MM.1S (cell line): Measurements from ENCODE around the gene ZBTB4.
A peak's percentile ranks its signal among the peaks of the same experiment; 100 is the strongest.

Experiments
- DNase-seq: peaks from one replicate; pipeline ENCODE4 v3.0.0-alpha.2; 2015
- H2AFZ ChIP-seq: fragments of 300-600 bp; sonication (generic); 2 replicates; pipeline ENCODE4 v1.6.0; 2016; ENCODE audit warnings: antibody characterized with exemption, low read length
- H3F3A ChIP-seq: fragments of 300-600 bp; sonication (generic); 2 replicates; pipeline ENCODE4 v1.6.1; 2016; ENCODE audit warnings: mild to moderate bottlenecking, antibody characterized with exemption, low read length, moderate library complexity, mixed read lengths; ENCODE audit not compliant: insufficient read depth
- H3K27ac ChIP-seq: fragments of 300-600 bp; sonication (generic); 2 replicates; pipeline ENCODE4 v1.5.1; 2016; ENCODE audit warnings: mild to moderate bottlenecking, low read length
- H3K27me3 ChIP-seq: fragments of 300-600 bp; sonication (generic); replicated peaks from 2 replicates; pipeline ENCODE4 v1.6.0; 2016; ENCODE audit warnings: low read length; ENCODE audit not compliant: insufficient read depth
- H3K36me3 ChIP-seq: fragments of 300-600 bp; sonication (generic); replicated peaks from 2 replicates; pipeline ENCODE4 v1.6.1; 2016; ENCODE audit warnings: mild to moderate bottlenecking, low read length, mixed read lengths; ENCODE audit not compliant: insufficient read depth
- H3K4me1 ChIP-seq: fragments of 300-600 bp; sonication (generic); 2 replicates; pipeline ENCODE4 v1.6.1; 2016; ENCODE audit warnings: low read length, mixed read lengths
- H3K4me2 ChIP-seq: fragments of 300-600 bp; sonication (generic); 2 replicates; pipeline ENCODE4 v1.6.0; 2016; ENCODE audit warnings: low read depth, low read length
- H3K4me3 ChIP-seq: fragments of 300-600 bp; sonication (generic); 2 replicates; pipeline ENCODE4 v1.5.1; 2016; ENCODE audit warnings: low read length, mixed read lengths
- H3K79me2 ChIP-seq: fragments of 300-600 bp; sonication (generic); 2 replicates; pipeline ENCODE4 v1.6.1; 2016; ENCODE audit warnings: mixed run types, low read length, mixed read lengths
- H3K9ac ChIP-seq: fragments of 300-600 bp; sonication (generic); 2 replicates; pipeline ENCODE4 v1.6.1; 2016; ENCODE audit warnings: low read length, mixed read lengths
- H3K9me2 ChIP-seq: fragments of 300-600 bp; sonication (generic); replicated peaks from 2 replicates; pipeline ENCODE4 v1.6.1; 2016; ENCODE audit warnings: mild to moderate bottlenecking, low read length, mixed read lengths; ENCODE audit not compliant: insufficient read depth
- H3K9me3 ChIP-seq: fragments of 300-600 bp; sonication (generic); replicated peaks from 2 replicates; pipeline ENCODE4 v1.6.1; 2016; ENCODE audit warnings: mild to moderate bottlenecking, low read length, mixed read lengths; ENCODE audit not compliant: insufficient read depth
- H4K20me1 ChIP-seq: fragments of 300-600 bp; sonication (generic); 2 replicates; pipeline ENCODE4 v1.6.1; 2016; ENCODE audit warnings: mild to moderate bottlenecking, low read length, moderate library complexity, mixed read lengths; ENCODE audit not compliant: insufficient read depth
- CTCF ChIP-seq: fragments of 300-600 bp; sonication (generic); IDR thresholded peaks from 2 replicates; pipeline ENCODE4 v1.5.1; 2016; ENCODE audit warnings: antibody characterized with exemption, low read length, mixed read lengths
- EZH2 ChIP-seq: fragments of 300-600 bp; sonication (generic); optimal IDR thresholded peaks from 2 replicates; pipeline ENCODE3; 2017; ENCODE audit warnings: low read depth, mild to moderate bottlenecking, antibody characterized with exemption, low read length, mixed read lengths
- EZH2phosphoT487 ChIP-seq: fragments of 300-600 bp; sonication (generic); IDR thresholded peaks from 2 replicates; pipeline ENCODE4 v1.6.1; 2018; ENCODE audit warnings: antibody characterized with exemption, low read length

Gene ZBTB4

GRCh38 chr17:7480089-7480384 lies 606 bp upstream of the ZBTB4 start:
- no peaks in the 10 kb centered on the region for H3K9me2 ChIP-seq
- no peaks in the 10 kb centered on the region for H3K27me3 ChIP-seq
- H3F3A ChIP-seq = peaks cover 8% of the 10 kb centered on the region; the same call in 1 of the 2 replicates
- H3K36me3 ChIP-seq = no peaks in the 10 kb centered on the region
- no peaks in the 10 kb centered on the region for H3K9me3 ChIP-seq
- H3K79me2 ChIP-seq = peaks cover 11% of the 10 kb centered on the region
- H3K4me2 ChIP-seq = peak overlapping the region; percentile 96
- no peaks in the 10 kb centered on the region for H3K4me1 ChIP-seq
- TF ChIP-seq EZH2 (no peak), EZH2phosphoT487 (no peak), CTCF (no peak)
- H3K27ac ChIP-seq = no peak overlapping the region
- H2AFZ ChIP-seq = peak overlapping the region; percentile 85
- peak overlapping the region; percentile 68 for H3K4me3 ChIP-seq
- H4K20me1 ChIP-seq = no peaks in the 10 kb centered on the region
- H3K9ac ChIP-seq = peak overlapping the region; percentile 55; the same call in 1 of the 2 replicates
- DNase-seq = no peak

- TF ChIP-seq EZH2 (no peak), EZH2phosphoT487 (no peak), CTCF (no peak)
- no peaks in the 10 kb centered on the region for H3K4me1 ChIP-seq
- H3K27ac ChIP-seq = no peak overlapping the region
- H3K27me3 ChIP-seq = no peaks in the 10 kb centered on the region
- H3K4me2 ChIP-seq = peak overlapping the region; percentile 43; the same call in 1 of the 2 replicates
- peak overlapping the region; percentile 39; the same call in 1 of the 2 replicates for H3K4me3 ChIP-seq
- no peaks in the 10 kb centered on the region for H3K36me3 ChIP-seq
- H3K9me2 ChIP-seq = no peaks in the 10 kb centered on the region
- 0 out of 2 replicates have a peak, but pooled peaks cover 5% of the 10 kb centered on the region for H3F3A ChIP-seq
- no peak for DNase-seq
- no peak overlapping the region for H2AFZ ChIP-seq
- no peak overlapping the region; the same call in 1 of the 2 replicates for H3K9ac ChIP-seq
- peaks cover 7% of the 10 kb centered on the region; the same call in 1 of the 2 replicates for H3K79me2 ChIP-seq
- H3K9me3 ChIP-seq = no peaks in the 10 kb centered on the region
- H4K20me1 ChIP-seq = no peaks in the 10 kb centered on the region
Observed at GRCh38 chr17:7478276-7479212, 887 bp downstream of the ZBTB4 start.

DNA sequence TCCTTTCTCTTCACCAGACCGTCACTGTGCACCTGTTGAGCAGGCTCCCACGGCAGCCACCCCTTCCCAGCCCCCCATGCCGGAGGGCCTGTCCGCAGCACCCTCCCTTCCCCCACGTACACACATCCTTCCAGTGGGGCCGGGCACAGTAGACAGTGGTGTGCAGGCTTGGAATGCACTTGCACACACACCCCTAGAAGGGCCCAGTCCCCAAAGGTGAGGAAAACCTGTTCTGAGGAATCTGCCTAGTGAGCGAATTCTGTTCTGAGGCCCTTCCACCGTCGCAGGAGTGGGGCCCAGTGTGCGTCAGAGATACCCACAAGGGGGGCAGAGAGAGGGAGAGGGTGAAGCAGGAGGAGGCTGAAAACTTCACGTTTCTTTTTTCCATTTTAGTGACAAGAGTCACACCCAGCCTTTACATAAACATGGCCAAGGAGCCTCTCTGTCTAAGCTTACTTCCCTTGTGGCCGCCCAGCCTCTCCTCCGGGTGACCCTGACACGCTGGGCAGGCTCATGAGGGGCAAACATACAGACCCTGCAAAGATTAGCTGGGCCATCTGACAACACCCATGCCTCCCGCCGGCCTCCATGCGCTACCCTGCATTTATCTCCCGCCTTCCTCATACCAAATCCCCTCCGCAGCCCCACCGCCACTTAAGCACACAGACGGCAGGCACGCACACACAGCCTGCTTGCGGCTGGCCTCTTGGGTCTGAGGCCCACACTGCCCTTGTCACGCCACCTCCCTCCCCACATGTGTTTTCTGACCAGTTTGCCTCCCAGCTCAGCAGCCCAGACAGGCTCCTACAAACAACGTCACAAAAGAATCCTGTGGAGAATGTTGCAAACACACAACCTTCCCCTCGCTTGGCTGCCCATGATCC lies 1.8 kb downstream of the ZBTB4 start:
- no peaks in the 10 kb centered on the region for H3K27me3 ChIP-seq
- H3F3A ChIP-seq = 0 out of 2 replicates have a peak, but pooled peaks cover 5% of the 10 kb centered on the region
- no peak for DNase-seq
- TF ChIP-seq CTCF (no peak), EZH2 (no peak), EZH2phosphoT487 (no peak)
- H3K27ac ChIP-seq = no peak overlapping the region
- no peaks in the 10 kb centered on the region for H3K9me2 ChIP-seq
- no peak overlapping the region for H3K4me3 ChIP-seq
- no peaks in the 10 kb centered on the region for H4K20me1 ChIP-seq
- peaks cover 7% of the 10 kb centered on the region; the same call in 1 of the 2 replicates for H3K79me2 ChIP-seq
- H3K9ac ChIP-seq = no peak overlapping the region
- H3K9me3 ChIP-seq = no peaks in the 10 kb centered on the region
- H3K4me1 ChIP-seq = no peaks in the 10 kb centered on the region
- H3K36me3 ChIP-seq = no peaks in the 10 kb centered on the region
- no peak overlapping the region for H2AFZ ChIP-seq
- no peak overlapping the region for H3K4me2 ChIP-seq
